Stimulated activated CD8-positive, alpha-beta memory T cell treated with anti-CD3 and anti-CD28 coated beads, Interleukin-4, amount 100 ng/mL, for 1 hour (primary cell): Measurements from ENCODE around the gene MMP14.
A peak's percentile ranks its signal among the peaks of the same experiment; 100 is the strongest.
"Not testable (repeated sequence)": the region's sequence is repeated elsewhere in the genome, so short reads cannot be mapped to it uniquely, and the experiment has no call there.

Experiments used
- DNase-seq, 2 donors: peaks; one replicate each; pipeline ENCODE4 v3.0.0-alpha.2; 2020; ENCODE audit warnings: low read depth in 2 of 2, low spot score in 1 of 2

Gene MMP14

GRCh38 chr14:22856428-22856827 lies 20.0 kb downstream of the MMP14 start:
- DNase-seq, result no peak

- not testable (repeated sequence) for DNase-seq
These were observed 24.0 kb downstream of the MMP14 start for GRCh38 chr14:22860377-22860776.

- DNase-seq, result no peak
These were observed 25.3 kb downstream of the MMP14 start for GRCh38 chr14:22861651-22862050.

GRCh38 chr14:22864979-22865378 lies 28.6 kb downstream of the MMP14 start:
- no peak for DNase-seq

- DNase-seq, result no peak
These were observed 29.3 kb downstream of the MMP14 start for GRCh38 chr14:22865424-22866405.

- DNase-seq, result no peak
These were observed 30.5 kb downstream of the MMP14 start for GRCh38 chr14:22866874-22867273.

- no peak for DNase-seq
These were observed 34.4 kb downstream of the MMP14 start for GRCh38 chr14:22870811-22871223.

GRCh38 chr14:22871224-22872032 lies 35.0 kb downstream of the MMP14 start, which contains the start of gene LRP10:
Gene LRP10, plus strand, starts transcription at chr14:22871740. Its CDS starts 564 bp downstream, at chr14:22872304.
- peak; percentile 49 to 58 for DNase-seq

GRCh38 chr14:22872033-22872832 lies 35.8 kb downstream of the MMP14 start:
- peak; percentile 39 to 46 for DNase-seq

GRCh38 chr14:22872833-22873520 lies 36.6 kb downstream of the MMP14 start:
- DNase-seq, result no peak

- DNase-seq, result no peak
These were observed 38.8 kb downstream of the MMP14 start for GRCh38 chr14:22875003-22875747.

- no peak for DNase-seq
These were observed 39.4 kb downstream of the MMP14 start for GRCh38 chr14:22875748-22876319.

- no peak for DNase-seq
These were observed 40.7 kb downstream of the MMP14 start for GRCh38 chr14:22877000-22877501.

- DNase-seq, result no peak
These were observed 42.2 kb downstream of the MMP14 start for GRCh38 chr14:22878271-22879246.

- DNase-seq, result no peak
These were observed 45.7 kb downstream of the MMP14 start for GRCh38 chr14:22882064-22882463.

- DNase-seq, result no peak
These were observed 46.3 kb downstream of the MMP14 start for GRCh38 chr14:22882529-22883172.

GRCh38 chr14:22883173-22883976 lies 47.0 kb downstream of the MMP14 start, which contains the start of gene REM2:
Gene REM2, plus strand, starts transcription at chr14:22883222. Its CDS starts 66 bp downstream, at chr14:22883288.
- no peak for DNase-seq
